K562 (cell line): Measurements from ENCODE around the gene UBR3. TPM values are rescaled to one million over a fixed set of nuclear protein-coding genes. Genes with fewer than 3 reads are reported as not detected.

Source experiments
- BACH1 ChIP-seq: fragments of 200-800 bp; sonication (Bioruptor generic); IDR thresholded peaks from 2 replicates; pipeline ENCODE4 v1.6.1; 2016; ENCODE audit warnings: missing genetic modification characterization, missing compliant biosample characterization
- CCAR2 ChIP-seq: fragments of 200-400 bp; formaldehyde crosslinking; IDR thresholded peaks from 2 replicates; pipeline ENCODE4 v1.6.1; 2017; ENCODE audit warnings: mild to moderate bottlenecking, low read depth, low read length
- ESRRB ChIP-seq: fragments of 250-450 bp; sonication (Bioruptor Pico); IDR thresholded peaks from 2 replicates; pipeline ENCODE4 v1.5.0; 2020; ENCODE audit warnings: mild to moderate bottlenecking, moderate library complexity, borderline replicate concordance
- ILF3 ChIP-seq: fragments of 450-650 bp; IDR thresholded peaks from 2 replicates; pipeline ENCODE4 v1.6.1; 2018; ENCODE audit warnings: antibody characterized with exemption, mild to moderate bottlenecking, moderate library complexity, borderline replicate concordance
- KLF1 ChIP-seq: fragments of 450-650 bp; IDR thresholded peaks from 2 replicates; pipeline ENCODE4 v1.6.1; 2016; ENCODE audit warnings: missing genetic modification characterization, missing compliant biosample characterization
- MTA2 ChIP-seq: fragments of 450-650 bp; IDR thresholded peaks from 2 replicates; pipeline ENCODE4 v1.6.1; 2016; ENCODE audit warnings: low read depth
- PML ChIP-seq: IDR thresholded peaks from 2 replicates; pipeline ENCODE4 v1.6.1; 2012; ENCODE audit warnings: low read length, inconsistent platforms
- SIN3B ChIP-seq: fragments of 450-650 bp; IDR thresholded peaks from 2 replicates; pipeline ENCODE4 v1.6.1; 2017; ENCODE audit warnings: low read depth, mild to moderate bottlenecking, moderate library complexity
- STAT5A ChIP-seq: IDR thresholded peaks from 2 replicates; pipeline ENCODE4 v1.6.1; 2012; ENCODE audit warnings: low read length, inconsistent platforms, borderline replicate concordance
- TRIM28 ChIP-seq: fragments of 450-650 bp; IDR thresholded peaks from 2 replicates; pipeline ENCODE4 v1.6.1; 2017
- ZC3H4 ChIP-seq: sonication (generic); formaldehyde crosslinking; IDR thresholded peaks from 2 replicates; pipeline ENCODE4 v1.9.0; 2021; ENCODE audit warnings: missing genetic modification reagents, borderline replicate concordance
- ZNF696 ChIP-seq: fragments of 250-450 bp; sonication (Bioruptor Pico); conservative IDR thresholded peaks from 2 replicates; pipeline ENCODE4 v1.4.0; 2020; ENCODE audit warnings: mild to moderate bottlenecking, moderate library complexity
- polyA plus RNA-seq, 8 experiments: library from polyadenylated mRNA; depleted of rRNA in 4 of 8; stranded (reverse) in 5 of 8; unstranded in 3 of 8; fragments of >200 nt; fragmentation: Nextera tagmentation in 2 of 8; fragmentation: Illumina TruSeq in 1 of 8; extraction: Ambion mirVana in 2 of 8; extraction: Trizol in 1 of 8; gene quantifications; 2 replicates each; pipeline versions ENCODE4 v1.2.1 to v1.2.3, GENCODE V29; 2011 to 2014; ENCODE audit warnings: inconsistent platforms in 1 of 8, missing spikeins in 1 of 8
- total RNA-seq, 7 experiments: library from RNA; depleted of rRNA in 6 of 7; stranded (reverse); fragments of >200 nt in 6 of 7; fragmentation: Illumina TruSeq in 2 of 7; extraction: Trizol in 2 of 7; gene quantifications; 2 replicates each; pipeline versions ENCODE4 v1.2.1 to v1.2.3, GENCODE V29; 2011 to 2021; ENCODE audit warnings: low replicate concordance in 1 of 7
- TF ChIP-seq, protein P1 (sequence below), 2 experiments: fragments of 450-650 bp; IDR thresholded peaks; 2 replicates each; pipeline ENCODE4 v1.6.1; 2016; ENCODE audit warnings: mild to moderate bottlenecking in 2 of 2, borderline replicate concordance in 1 of 2, low read depth in 1 of 2, moderate library complexity in 1 of 2
- TF ChIP-seq, protein P2 (sequence below): fragments of 150-350 bp; IDR thresholded peaks from 2 replicates; pipeline ENCODE4 v1.6.1; 2014; ENCODE audit warnings: low read depth, mild to moderate bottlenecking, low read length, borderline replicate concordance
- TF ChIP-seq, protein P3 (sequence below): fragments of 450-650 bp; IDR thresholded peaks from 2 replicates; pipeline ENCODE4 v1.7.0; 2016; ENCODE audit warnings: borderline replicate concordance

Gene UBR3
- total and polyA plus RNA-seq, 9 of the 15 experiments (the other 6 are each of a cell fraction or from before 2014, with no cell fraction given) = 14.4 to 63.5 (median 40.4) TPM

DNA sequence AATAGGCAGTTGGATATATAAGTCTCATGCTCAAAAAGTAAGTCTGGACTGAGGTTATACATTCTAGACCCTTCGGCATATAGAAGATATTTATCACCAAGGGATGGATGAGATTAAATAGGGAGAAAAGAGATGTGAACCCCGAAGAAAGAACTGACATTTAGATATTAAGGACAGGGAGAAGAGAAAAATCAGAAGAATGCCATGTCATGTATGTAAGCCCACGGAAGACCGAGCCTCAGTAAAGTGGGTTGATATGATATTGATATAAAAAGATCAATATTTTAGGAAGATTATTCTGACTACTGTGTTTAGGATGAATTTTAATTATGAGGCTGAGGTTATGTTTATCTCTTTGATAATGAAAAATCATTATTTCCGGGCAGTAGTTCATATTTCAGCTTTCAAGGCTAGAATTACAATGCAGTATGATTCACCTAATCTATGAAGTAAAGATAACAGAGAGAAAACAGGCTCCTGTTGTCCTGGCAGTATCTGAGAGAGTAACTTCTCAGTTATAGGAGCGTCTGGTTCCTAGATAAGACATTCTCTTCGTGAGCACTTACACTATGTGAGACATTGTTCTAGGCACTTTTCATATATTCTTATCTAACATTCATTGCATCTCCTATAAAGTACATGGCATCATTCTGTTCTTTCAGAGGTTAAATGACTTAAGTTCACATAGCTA is 83.0 kb downstream of the UBR3 start (continued):
- TF ChIP-seq, protein P1, sequence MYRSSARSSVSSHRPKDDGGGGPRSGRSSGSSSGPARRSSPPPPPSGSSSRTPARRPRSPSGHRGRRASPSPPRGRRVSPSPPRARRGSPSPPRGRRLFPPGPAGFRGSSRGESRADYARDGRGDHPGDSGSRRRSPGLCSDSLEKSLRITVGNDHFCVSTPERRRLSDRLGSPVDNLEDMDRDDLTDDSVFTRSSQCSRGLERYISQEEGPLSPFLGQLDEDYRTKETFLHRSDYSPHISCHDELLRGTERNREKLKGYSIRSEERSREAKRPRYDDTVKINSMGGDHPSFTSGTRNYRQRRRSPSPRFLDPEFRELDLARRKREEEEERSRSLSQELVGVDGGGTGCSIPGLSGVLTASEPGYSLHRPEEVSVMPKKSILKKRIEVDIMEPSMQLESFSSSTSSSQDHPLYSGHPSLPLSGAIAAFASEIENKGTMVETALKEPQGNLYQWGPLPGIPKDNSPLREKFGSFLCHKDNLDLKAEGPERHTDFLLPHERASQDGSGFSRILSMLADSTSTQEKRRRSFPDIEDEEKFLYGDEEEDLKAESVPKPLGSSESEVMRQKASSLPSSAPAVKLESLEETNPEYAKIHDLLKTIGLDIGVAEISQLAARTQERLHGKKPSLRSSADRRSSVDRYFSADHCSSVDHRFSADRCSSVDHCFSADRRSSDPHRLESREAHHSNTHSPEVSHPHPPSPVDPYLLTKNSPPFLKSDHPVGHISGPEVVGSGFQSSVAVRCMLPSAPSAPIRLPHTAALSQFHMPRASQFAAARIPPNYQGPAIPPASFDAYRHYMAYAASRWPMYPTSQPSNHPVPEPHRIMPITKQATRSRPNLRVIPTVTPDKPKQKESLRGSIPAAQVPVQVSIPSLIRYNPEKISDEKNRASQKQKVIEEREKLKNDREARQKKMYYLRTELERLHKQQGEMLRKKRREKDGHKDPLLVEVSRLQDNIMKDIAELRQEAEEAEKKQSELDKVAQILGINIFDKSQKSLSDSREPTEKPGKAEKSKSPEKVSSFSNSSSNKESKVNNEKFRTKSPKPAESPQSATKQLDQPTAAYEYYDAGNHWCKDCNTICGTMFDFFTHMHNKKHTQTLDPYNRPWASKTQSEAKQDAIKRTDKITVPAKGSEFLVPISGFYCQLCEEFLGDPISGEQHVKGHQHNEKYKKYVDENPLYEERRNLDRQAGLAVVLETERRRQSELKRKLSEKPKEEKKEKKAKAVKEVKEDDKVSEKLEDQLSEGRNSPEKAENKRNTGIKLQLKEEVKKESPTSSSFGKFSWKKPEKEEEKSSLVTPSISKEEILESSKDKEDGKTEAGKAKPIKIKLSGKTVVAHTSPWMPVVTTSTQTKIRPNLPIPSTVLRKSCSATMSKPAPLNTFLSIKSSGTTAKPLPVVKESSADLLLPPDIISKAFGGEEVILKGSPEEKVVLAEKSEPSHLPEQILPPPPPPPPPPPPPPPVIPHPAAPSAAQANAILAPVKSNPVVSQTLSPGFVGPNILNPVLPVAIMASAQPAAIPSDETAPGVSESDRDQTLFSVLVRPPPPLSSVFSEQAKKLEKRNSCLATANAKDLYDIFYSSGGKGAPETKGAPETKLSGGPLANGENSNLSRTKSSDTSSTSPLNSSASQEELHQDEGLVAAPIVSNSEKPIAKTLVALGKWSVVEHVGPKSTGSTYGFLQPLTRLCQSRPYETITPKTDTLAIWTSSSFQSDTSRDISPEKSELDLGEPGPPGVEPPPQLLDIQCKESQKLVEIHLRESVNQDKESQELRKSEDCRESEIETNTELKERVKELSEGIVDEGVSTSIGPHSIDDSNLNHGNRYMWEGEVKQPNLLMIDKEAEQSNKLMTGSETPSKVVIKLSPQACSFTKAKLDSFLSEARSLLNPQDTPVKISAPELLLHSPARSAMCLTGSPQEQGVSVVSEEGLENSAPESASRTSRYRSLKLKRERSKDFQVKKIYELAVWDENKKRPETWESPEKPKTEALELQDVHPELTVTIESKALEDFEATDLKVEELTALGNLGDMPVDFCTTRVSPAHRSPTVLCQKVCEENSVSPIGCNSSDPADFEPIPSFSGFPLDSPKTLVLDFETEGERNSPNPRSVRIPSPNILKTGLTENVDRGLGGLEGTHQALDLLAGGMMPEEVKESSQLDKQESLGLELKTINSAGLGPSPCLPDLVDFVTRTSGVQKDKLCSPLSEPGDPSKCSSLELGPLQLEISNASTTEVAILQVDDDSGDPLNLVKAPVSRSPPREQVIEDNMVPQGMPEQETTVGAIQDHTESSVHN (IDR thresholded peaks at IDR 0.05; ENCODE audit: borderline replicate concordance in 1 of 2, low read depth in 1 of 2) = peak in 1 of 2 experiments; percentile 15; a peak in 1 of 4 replicates
- TF ChIP-seq SIN3B = no peak
- TF ChIP-seq, protein P2, sequence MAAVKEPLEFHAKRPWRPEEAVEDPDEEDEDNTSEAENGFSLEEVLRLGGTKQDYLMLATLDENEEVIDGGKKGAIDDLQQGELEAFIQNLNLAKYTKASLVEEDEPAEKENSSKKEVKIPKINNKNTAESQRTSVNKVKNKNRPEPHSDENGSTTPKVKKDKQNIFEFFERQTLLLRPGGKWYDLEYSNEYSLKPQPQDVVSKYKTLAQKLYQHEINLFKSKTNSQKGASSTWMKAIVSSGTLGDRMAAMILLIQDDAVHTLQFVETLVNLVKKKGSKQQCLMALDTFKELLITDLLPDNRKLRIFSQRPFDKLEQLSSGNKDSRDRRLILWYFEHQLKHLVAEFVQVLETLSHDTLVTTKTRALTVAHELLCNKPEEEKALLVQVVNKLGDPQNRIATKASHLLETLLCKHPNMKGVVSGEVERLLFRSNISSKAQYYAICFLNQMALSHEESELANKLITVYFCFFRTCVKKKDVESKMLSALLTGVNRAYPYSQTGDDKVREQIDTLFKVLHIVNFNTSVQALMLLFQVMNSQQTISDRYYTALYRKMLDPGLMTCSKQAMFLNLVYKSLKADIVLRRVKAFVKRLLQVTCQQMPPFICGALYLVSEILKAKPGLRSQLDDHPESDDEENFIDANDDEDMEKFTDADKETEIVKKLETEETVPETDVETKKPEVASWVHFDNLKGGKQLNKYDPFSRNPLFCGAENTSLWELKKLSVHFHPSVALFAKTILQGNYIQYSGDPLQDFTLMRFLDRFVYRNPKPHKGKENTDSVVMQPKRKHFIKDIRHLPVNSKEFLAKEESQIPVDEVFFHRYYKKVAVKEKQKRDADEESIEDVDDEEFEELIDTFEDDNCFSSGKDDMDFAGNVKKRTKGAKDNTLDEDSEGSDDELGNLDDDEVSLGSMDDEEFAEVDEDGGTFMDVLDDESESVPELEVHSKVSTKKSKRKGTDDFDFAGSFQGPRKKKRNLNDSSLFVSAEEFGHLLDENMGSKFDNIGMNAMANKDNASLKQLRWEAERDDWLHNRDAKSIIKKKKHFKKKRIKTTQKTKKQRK = no peak
- no peak for TF ChIP-seq ESRRB (CRISPR knock-in tag)
- 0 out of 2 replicates have a peak, but pooled peaks have one; percentile 7 for TF ChIP-seq ILF3
- no peak for TF ChIP-seq ZNF696 (CRISPR knock-in tag)
- no peak for TF ChIP-seq BACH1 (tag)
- TF ChIP-seq ZC3H4 (CRISPR knock-in tag) = no peak
- TF ChIP-seq STAT5A = peak; percentile 75; the same call in 1 of the 2 replicates
- no peak for TF ChIP-seq TRIM28
- TF ChIP-seq MTA2 = peak; percentile 78
- no peak for TF ChIP-seq KLF1
- no peak for TF ChIP-seq CCAR2
- TF ChIP-seq, protein P3, sequence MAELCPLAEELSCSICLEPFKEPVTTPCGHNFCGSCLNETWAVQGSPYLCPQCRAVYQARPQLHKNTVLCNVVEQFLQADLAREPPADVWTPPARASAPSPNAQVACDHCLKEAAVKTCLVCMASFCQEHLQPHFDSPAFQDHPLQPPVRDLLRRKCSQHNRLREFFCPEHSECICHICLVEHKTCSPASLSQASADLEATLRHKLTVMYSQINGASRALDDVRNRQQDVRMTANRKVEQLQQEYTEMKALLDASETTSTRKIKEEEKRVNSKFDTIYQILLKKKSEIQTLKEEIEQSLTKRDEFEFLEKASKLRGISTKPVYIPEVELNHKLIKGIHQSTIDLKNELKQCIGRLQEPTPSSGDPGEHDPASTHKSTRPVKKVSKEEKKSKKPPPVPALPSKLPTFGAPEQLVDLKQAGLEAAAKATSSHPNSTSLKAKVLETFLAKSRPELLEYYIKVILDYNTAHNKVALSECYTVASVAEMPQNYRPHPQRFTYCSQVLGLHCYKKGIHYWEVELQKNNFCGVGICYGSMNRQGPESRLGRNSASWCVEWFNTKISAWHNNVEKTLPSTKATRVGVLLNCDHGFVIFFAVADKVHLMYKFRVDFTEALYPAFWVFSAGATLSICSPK = no peak
- peak; percentile 71 for TF ChIP-seq PML
